KMS-11 (cell line): ENCODE measurements around the gene CAMKMT.

Experiments used
- H2AFZ ChIP-seq: fragments of 200-600 bp; sonication (generic); 2 replicates; pipeline ENCODE4 v1.6.1; 2016; ENCODE audit warnings: antibody characterized with exemption, mixed run types, low read depth
- H3K27ac ChIP-seq: fragments of 200-600 bp; sonication (generic); 2 replicates; pipeline ENCODE4 v1.6.1; 2016; ENCODE audit warnings: mild to moderate bottlenecking, mixed run types
- H3K27me3 ChIP-seq: fragments of 200-600 bp; sonication (generic); 2 replicates; pipeline ENCODE4 v1.6.1; 2017; ENCODE audit warnings: mild to moderate bottlenecking, low read depth, mixed run types, moderate library complexity; ENCODE audit not compliant: insufficient read depth
- H3K36me3 ChIP-seq: fragments of 200-600 bp; sonication (generic); 2 replicates; pipeline ENCODE4 v1.6.1; 2017; ENCODE audit warnings: mild to moderate bottlenecking, mixed run types; ENCODE audit not compliant: insufficient read depth
- H3K4me1 ChIP-seq: fragments of 200-600 bp; sonication (generic); 2 replicates; pipeline ENCODE4 v1.6.1; 2016; ENCODE audit warnings: mild to moderate bottlenecking, low read depth, mixed run types; ENCODE audit not compliant: poor library complexity, severe bottlenecking
- H3K4me2 ChIP-seq: fragments of 200-600 bp; sonication (generic); 2 replicates; pipeline ENCODE4 v1.7.0; 2016; ENCODE audit warnings: mild to moderate bottlenecking, mixed run types
- H3K4me3 ChIP-seq: fragments of 200-600 bp; sonication (generic); IDR thresholded peaks from 2 replicates; pipeline ENCODE4 v1.6.1; 2017; ENCODE audit warnings: low read depth, low read length, mixed read lengths; ENCODE audit not compliant: insufficient read depth
- H3K79me2 ChIP-seq: fragments of 200-600 bp; sonication (generic); 2 replicates; pipeline ENCODE4 v1.6.1; 2016; ENCODE audit warnings: low read depth, mixed run types; ENCODE audit not compliant: insufficient read depth
- H3K9ac ChIP-seq: fragments of 200-600 bp; sonication (generic); 2 replicates; pipeline ENCODE4 v1.6.1; 2016; ENCODE audit warnings: mild to moderate bottlenecking, mixed run types
- H4K20me1 ChIP-seq: fragments of 200-600 bp; sonication (generic); 2 replicates; pipeline ENCODE4 v1.6.1; 2016; ENCODE audit warnings: mild to moderate bottlenecking, mixed run types; ENCODE audit not compliant: insufficient read depth
- CTCF ChIP-seq: fragments of 200-600 bp; sonication (generic); conservative IDR thresholded peaks from 2 replicates; pipeline ENCODE4 v1.6.1; 2017; ENCODE audit warnings: low read depth, mild to moderate bottlenecking, antibody characterized with exemption, low read length, moderate library complexity, mixed read lengths

CAMKMT gene

GRCh38 chr2:44354761-44355160 is 7.0 kb upstream of the CAMKMT start:
- H3K4me2 ChIP-seq = no peak overlapping the region
- no peak overlapping the region for H3K4me3 ChIP-seq
- no peaks in the 10 kb centered on the region for H3K36me3 ChIP-seq
- H4K20me1 ChIP-seq = no peaks in the 10 kb centered on the region
- no peaks in the 10 kb centered on the region for H3K27me3 ChIP-seq
- H3K4me1 ChIP-seq = peaks cover 32% of the 10 kb centered on the region
- TF ChIP-seq CTCF = no peak
- H3K9ac ChIP-seq = no peak overlapping the region
- no peak overlapping the region for H3K27ac ChIP-seq
- peaks cover 8% of the 10 kb centered on the region; the same call in 1 of the 2 replicates for H3K79me2 ChIP-seq
- H2AFZ ChIP-seq = no peak overlapping the region

GRCh38 chr2:44358503-44358902 is 3.2 kb upstream of the CAMKMT start:
- Histone ChIP-seq H3K4me2 (peak overlapping the region; percentile 55; the same call in 1 of the 2 replicates), H3K27ac (no peak overlapping the region), H2AFZ (no peak overlapping the region), H3K27me3 (no peaks in the 10 kb centered on the region), H3K79me2 (peaks cover 18% of the 10 kb centered on the region; the same call in 1 of the 2 replicates), H3K9ac (no peak overlapping the region), H3K36me3 (no peaks in the 10 kb centered on the region), H3K4me3 (no peak overlapping the region), H4K20me1 (no peaks in the 10 kb centered on the region), H3K4me1 (peaks cover 34% of the 10 kb centered on the region)
- TF ChIP-seq CTCF = no peak

- no peak for TF ChIP-seq CTCF
- Histone ChIP-seq H3K79me2 (peaks cover 38% of the 10 kb centered on the region; the same call in 1 of the 2 replicates), H2AFZ (peak overlapping the region; percentile 93), H3K27ac (peak overlapping the region; percentile 98), H3K4me2 (peak overlapping the region; percentile 86), H3K27me3 (no peaks in the 10 kb centered on the region), H3K9ac (peak overlapping the region; percentile 97), H3K4me3 (peak overlapping the region; percentile 86), H3K4me1 (peaks cover 34% of the 10 kb centered on the region), H3K36me3 (no peaks in the 10 kb centered on the region), H4K20me1 (no peaks in the 10 kb centered on the region)
Measured at GRCh38 chr2:44360749-44361329, 908 bp upstream of the CAMKMT start.

- no peak for TF ChIP-seq CTCF
- H3K79me2 ChIP-seq = peaks cover 39% of the 10 kb centered on the region; the same call in 1 of the 2 replicates
Measured at GRCh38 chr2:44362207-44363015, 664 bp downstream of the CAMKMT start.

More at GRCh38 chr2:44362207-44363015, 664 bp downstream of the CAMKMT start:
- Histone ChIP-seq H2AFZ (peak overlapping the region; percentile 93), H3K27me3 (no peaks in the 10 kb centered on the region), H3K4me3 (peak overlapping the region; percentile 87), H3K4me1 (peaks cover 33% of the 10 kb centered on the region), H3K9ac (peak overlapping the region; percentile 97), H3K36me3 (no peaks in the 10 kb centered on the region), H4K20me1 (no peaks in the 10 kb centered on the region), H3K4me2 (peak overlapping the region; percentile 80), H3K27ac (peak overlapping the region; percentile 98)
